Smooth muscle cell (in vitro differentiated cells): ENCODE data around the gene PRRG2. TPM values are rescaled to one million over a fixed set of nuclear protein-coding genes. Genes with fewer than 3 reads are reported as not detected.

ENCODE experiments used
- DNase-seq: peaks from one replicate; lab custom pipeline; 2025; ENCODE audit not compliant: unreplicated experiment; lab: John Stamatoyannopoulos, UW
- H2AFZ ChIP-seq: fragments of 200-600 bp; sonication (generic); 2 replicates; pipeline ENCODE4 v1.6.0; 2016; ENCODE audit warnings: antibody characterized with exemption, low read depth, mild to moderate bottlenecking
- H3F3A ChIP-seq: fragments of 200-600 bp; sonication (generic); 2 replicates; pipeline ENCODE4 v1.6.0; 2017; ENCODE audit warnings: antibody characterized with exemption, low read depth
- H3K27ac ChIP-seq: fragments of 200-600 bp; sonication (generic); 2 replicates; pipeline ENCODE4 v1.5.1; 2016; ENCODE audit warnings: low read depth, mild to moderate bottlenecking
- H3K27me3 ChIP-seq: fragments of 200-600 bp; sonication (generic); 2 replicates; pipeline ENCODE4 v1.6.1; 2016; ENCODE audit warnings: low read depth, mild to moderate bottlenecking
- H3K36me3 ChIP-seq: fragments of 200-600 bp; sonication (generic); 2 replicates; pipeline ENCODE4 v1.5.1; 2016; ENCODE audit warnings: low read depth
- H3K4me1 ChIP-seq: fragments of 200-600 bp; sonication (generic); 2 replicates; pipeline ENCODE4 v1.5.1; 2016; ENCODE audit warnings: low read depth
- H3K4me2 ChIP-seq: fragments of 200-600 bp; sonication (generic); 2 replicates; pipeline ENCODE4 v1.6.0; 2016; ENCODE audit warnings: mild to moderate bottlenecking
- H3K4me3 ChIP-seq: fragments of 200-600 bp; sonication (generic); 2 replicates; pipeline ENCODE4 v1.5.1; 2016; ENCODE audit warnings: mild to moderate bottlenecking
- H3K79me2 ChIP-seq: fragments of 200-600 bp; sonication (generic); 2 replicates; pipeline ENCODE4 v1.6.0; 2016; ENCODE audit warnings: low read depth, mild to moderate bottlenecking
- H3K9ac ChIP-seq: fragments of 200-600 bp; sonication (generic); 2 replicates; pipeline ENCODE4 v1.6.0; 2016; ENCODE audit warnings: low read depth
- H3K9me3 ChIP-seq: fragments of 200-600 bp; sonication (generic); replicated peaks from 2 replicates; pipeline ENCODE4 v1.5.1; 2016; ENCODE audit warnings: low read depth
- H4K20me1 ChIP-seq: fragments of 200-600 bp; sonication (generic); 2 replicates; pipeline ENCODE4 v1.6.0; 2016; ENCODE audit warnings: low read depth
- CTCF ChIP-seq: fragments of 200-600 bp; sonication (generic); IDR thresholded peaks from 2 replicates; pipeline ENCODE4 v1.5.1; 2017; ENCODE audit warnings: borderline replicate concordance, mild to moderate bottlenecking, antibody characterized with exemption; ENCODE audit not compliant: insufficient read depth, poor library complexity, severe bottlenecking
- WGBS: methylation state at CpG from one replicate; pipeline ENCODE4 v1.1.7; 2016; ENCODE audit warnings: low lambda C conversion rate; 5-methylcytosine and 5-hydroxymethylcytosine counted together
- polyA plus RNA-seq: library from polyadenylated mRNA; unstranded; fragments of >200 nt; fragmentation: Nextera tagmentation; extraction: Ambion mirVana; gene quantifications from 2 replicates; pipeline ENCODE4 v1.2.1, GENCODE V29; 2016
- total RNA-seq: library from RNA; depleted of rRNA; stranded (reverse); fragments of >200 nt; gene quantifications from 2 replicates; pipeline ENCODE4 v1.2.3, GENCODE V29; 2014

The PRRG2 gene
- total and polyA plus RNA-seq, 2 experiments from 2014 or later = 0.24 to 13.5 TPM

DNA sequence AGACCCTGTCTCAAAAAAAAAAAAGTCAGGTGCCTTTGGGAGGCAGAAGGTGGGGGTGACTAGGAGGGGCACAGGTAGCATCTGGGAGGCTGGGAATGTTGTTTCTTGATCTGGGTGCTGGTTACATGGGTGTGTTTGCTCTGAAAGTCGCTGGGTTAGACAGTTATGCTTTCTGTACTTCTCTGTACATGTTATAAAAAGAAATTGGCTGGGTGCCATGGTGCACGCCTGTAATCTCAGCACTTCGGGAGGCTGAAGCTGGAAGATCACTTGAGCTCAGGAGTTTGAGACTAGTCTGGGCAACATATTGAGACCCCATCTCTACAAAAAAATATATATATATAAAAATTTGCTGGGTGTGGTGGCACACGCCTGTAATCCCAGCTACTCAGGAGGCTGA is 15.9 kb upstream of the PRRG2 start:
- Histone ChIP-seq H3K79me2 (peaks cover 79% of the 10 kb centered on the region), H2AFZ (no peak overlapping the region), H3F3A (peaks cover 8% of the 10 kb centered on the region), H3K9ac (no peak overlapping the region), H3K9me3 (no peaks in the 10 kb centered on the region), H3K27me3 (no peaks in the 10 kb centered on the region), H3K4me1 (no peaks in the 10 kb centered on the region), H3K4me2 (no peak overlapping the region), H3K27ac (no peak overlapping the region), H3K36me3 (no peaks in the 10 kb centered on the region), H3K4me3 (no peak overlapping the region), H4K20me1 (peaks cover 97% of the 10 kb centered on the region)
- WGBS = 86% methylated on average over 4 of the region's 4 CpGs
- DNase-seq = no peak
- TF ChIP-seq CTCF = no peak

- no peak for DNase-seq
- H3K27me3 ChIP-seq = no peaks in the 10 kb centered on the region
- no peak overlapping the region for H3K9ac ChIP-seq
- no peaks in the 10 kb centered on the region for H3K9me3 ChIP-seq
- H3F3A ChIP-seq = peaks cover 11% of the 10 kb centered on the region
- no peak for TF ChIP-seq CTCF
- H3K4me1 ChIP-seq = no peaks in the 10 kb centered on the region
- H2AFZ ChIP-seq = no peak overlapping the region
- H4K20me1 ChIP-seq = peaks cover 97% of the 10 kb centered on the region
- no peak overlapping the region for H3K4me2 ChIP-seq
- H3K79me2 ChIP-seq = peaks cover 83% of the 10 kb centered on the region
- 73% methylated on average over 3 of the region's 3 CpGs for WGBS
- H3K36me3 ChIP-seq = no peaks in the 10 kb centered on the region
- no peak overlapping the region for H3K27ac ChIP-seq
- no peak overlapping the region for H3K4me3 ChIP-seq
Measured at GRCh38 chr19:49566302-49566701, 14.8 kb upstream of the PRRG2 start.

GRCh38 chr19:49567861-49568441 is 13.2 kb upstream of the PRRG2 start:
- no peak overlapping the region for H3K4me3 ChIP-seq
- no peaks in the 10 kb centered on the region for H3K27me3 ChIP-seq
- WGBS = 62% methylated on average over 9 of the region's 9 CpGs
- no peaks in the 10 kb centered on the region for H3K4me1 ChIP-seq
- no peaks in the 10 kb centered on the region for H3K36me3 ChIP-seq
- no peaks in the 10 kb centered on the region for H3K9me3 ChIP-seq
- no peak for DNase-seq
- H4K20me1 ChIP-seq = peaks cover 96% of the 10 kb centered on the region
- no peak overlapping the region for H3K27ac ChIP-seq
- no peak for TF ChIP-seq CTCF
- no peak overlapping the region for H3K4me2 ChIP-seq
- no peak overlapping the region for H2AFZ ChIP-seq
- no peak overlapping the region for H3K9ac ChIP-seq
- H3K79me2 ChIP-seq = peaks cover 75% of the 10 kb centered on the region
- H3F3A ChIP-seq = peaks cover 14% of the 10 kb centered on the region
